Activated T-helper 1 cell treated with anti-CD3 and anti-CD28 coated beads, Interleukin-12 subunit alpha, Interleukin-12 subunit beta, Interleukin-2, Interleukin-4 antibody, amounts not matched to agents 30 ng/mL and 10 ng/mL and 1 ng/mL, durations not matched to agents 14 hours and 24 hours and 36 hours (primary cell): ENCODE results near the gene PSMD11. TPM values are rescaled to one million over a fixed set of nuclear protein-coding genes. Genes with fewer than 3 reads are reported as not detected.
A peak's percentile ranks its signal among the peaks of the same experiment; 100 is the strongest.
"Not testable (repeated sequence)": the region's sequence is repeated elsewhere in the genome, so short reads cannot be mapped to it uniquely, and the experiment has no call there.

ENCODE experiments used
- DNase-seq: peaks from one replicate; pipeline ENCODE4 v3.0.0; 2021; ENCODE audit warnings: low spot score
- H3K27ac Mint-ChIP-seq: one replicate; pipeline ENCODE4 v1.8.0; 2021; ENCODE audit warnings: mild to moderate bottlenecking, mixed read lengths
- H3K27me3 Mint-ChIP-seq: one replicate; pipeline ENCODE4 v1.8.0; 2022; ENCODE audit warnings: mild to moderate bottlenecking, moderate library complexity, mixed read lengths; ENCODE audit not compliant: insufficient read depth
- H3K36me3 Mint-ChIP-seq: one replicate; pipeline ENCODE4 v1.8.0; 2021; ENCODE audit warnings: low read depth, mixed read lengths
- H3K4me1 Mint-ChIP-seq: one replicate; pipeline ENCODE4 v1.8.0; 2021; ENCODE audit warnings: low read depth, mixed read lengths
- H3K4me3 Mint-ChIP-seq: one replicate; pipeline ENCODE4 v1.8.0; 2021; ENCODE audit warnings: mild to moderate bottlenecking, moderate library complexity, mixed read lengths
- H3K9me3 Mint-ChIP-seq: one replicate; pipeline ENCODE4 v1.8.0; 2021; ENCODE audit warnings: mixed read lengths
- intact Hi-C: fragments of 100-400 bp; cut with micrococcal nuclease; formaldehyde crosslinking; loops from one replicate; pipeline ENCODE4 v1.15.1; 2024
- total RNA-seq: library from RNA; stranded (reverse); gene quantifications from 2 replicates; pipeline ENCODE4 v1.2.3, GENCODE V29; 2022

PSMD11 gene
- total RNA-seq, 1 donor from 2014 or later = 190 TPM

- peaks cover 67% of the 10 kb centered on the region for H3K36me3 Mint-ChIP-seq
- H3K27ac Mint-ChIP-seq = no peak overlapping the region
- no peak overlapping the region for H3K4me3 Mint-ChIP-seq
- intact Hi-C loops = no loop called here
- peaks cover 25% of the 10 kb centered on the region for H3K4me1 Mint-ChIP-seq
- no peak for DNase-seq
- no peaks in the 10 kb centered on the region for H3K9me3 Mint-ChIP-seq
- H3K27me3 Mint-ChIP-seq = no peaks in the 10 kb centered on the region
Observed at GRCh38 chr17:32449963-32450362, 5.7 kb downstream of the PSMD11 start.

- H3K4me3 Mint-ChIP-seq, H3K9me3 Mint-ChIP-seq, H3K27me3 Mint-ChIP-seq, DNase-seq, H3K27ac Mint-ChIP-seq, intact Hi-C loops: not testable (repeated sequence)
- peaks cover 27% of the 10 kb centered on the region for H3K4me1 Mint-ChIP-seq
- peaks cover 67% of the 10 kb centered on the region for H3K36me3 Mint-ChIP-seq
Observed at GRCh38 chr17:32450379-32450778, 6.1 kb downstream of the PSMD11 start.

GRCh38 chr17:32451879-32452278 is 7.6 kb downstream of the PSMD11 start:
- Mint-ChIP-seq H3K27ac (no peak overlapping the region), H3K27me3 (no peaks in the 10 kb centered on the region), H3K4me3 (no peak overlapping the region), H3K4me1 (peaks cover 12% of the 10 kb centered on the region), H3K36me3 (peaks cover 60% of the 10 kb centered on the region), H3K9me3 (no peaks in the 10 kb centered on the region)
- intact Hi-C loops = no loop called here
- DNase-seq = no peak

GRCh38 chr17:32452281-32452680 is 8.0 kb downstream of the PSMD11 start:
- Mint-ChIP-seq H3K9me3 (no peaks in the 10 kb centered on the region), H3K4me3 (no peak overlapping the region), H3K27me3 (no peaks in the 10 kb centered on the region), H3K4me1 (peaks cover 9% of the 10 kb centered on the region), H3K36me3 (peaks cover 60% of the 10 kb centered on the region), H3K27ac (no peak overlapping the region)
- intact Hi-C loops = no loop called here
- no peak for DNase-seq

GRCh38 chr17:32453370-32453769 is 9.1 kb downstream of the PSMD11 start:
- no peak for DNase-seq
- Mint-ChIP-seq H3K4me3 (no peak overlapping the region), H3K4me1 (peaks cover 16% of the 10 kb centered on the region), H3K9me3 (no peaks in the 10 kb centered on the region), H3K27ac (no peak overlapping the region), H3K36me3 (peaks cover 66% of the 10 kb centered on the region), H3K27me3 (no peaks in the 10 kb centered on the region)
- intact Hi-C loops = no loop called here

- peak overlapping the region; percentile 3 for H3K27ac Mint-ChIP-seq
- H3K9me3 Mint-ChIP-seq = no peaks in the 10 kb centered on the region
- intact Hi-C loops = no loop called here
- peaks cover 32% of the 10 kb centered on the region for H3K4me1 Mint-ChIP-seq
- DNase-seq = no peak
- peaks cover 62% of the 10 kb centered on the region for H3K36me3 Mint-ChIP-seq
- H3K27me3 Mint-ChIP-seq = no peaks in the 10 kb centered on the region
- no peak overlapping the region for H3K4me3 Mint-ChIP-seq
Observed at GRCh38 chr17:32458371-32458770, 14.1 kb downstream of the PSMD11 start.

- intact Hi-C loops = loop anchor here (2.0 kb wide), 1 partner anchor 207 kb away; no protein-coding TSS in a partner anchor
- DNase-seq = no peak
- H3K27me3 Mint-ChIP-seq = no peaks in the 10 kb centered on the region
- peak overlapping the region; percentile 12 for H3K27ac Mint-ChIP-seq
- H3K4me1 Mint-ChIP-seq = peaks cover 30% of the 10 kb centered on the region
- no peak overlapping the region for H3K4me3 Mint-ChIP-seq
- H3K36me3 Mint-ChIP-seq = peaks cover 51% of the 10 kb centered on the region
- H3K9me3 Mint-ChIP-seq = no peaks in the 10 kb centered on the region
Observed at GRCh38 chr17:32460054-32460453, 15.7 kb downstream of the PSMD11 start.

GRCh38 chr17:32461498-32461852 is 17.2 kb downstream of the PSMD11 start:
- intact Hi-C loops = loop anchor here (1.0 to 2.0 kb wide), 2 partner anchors 17 to 209 kb away; partner anchors contain the start of gene PSMD11
- H3K4me1 Mint-ChIP-seq = peaks cover 27% of the 10 kb centered on the region

GRCh38 chr17:32461853-32462617 is 17.7 kb downstream of the PSMD11 start:
- H3K4me1 Mint-ChIP-seq = peaks cover 27% of the 10 kb centered on the region
- no peak overlapping the region for H3K4me3 Mint-ChIP-seq
- no peaks in the 10 kb centered on the region for H3K9me3 Mint-ChIP-seq
- peaks cover 54% of the 10 kb centered on the region for H3K36me3 Mint-ChIP-seq
- no peak overlapping the region for H3K27ac Mint-ChIP-seq
- no peaks in the 10 kb centered on the region for H3K27me3 Mint-ChIP-seq
- intact Hi-C loops = loop anchor here (1.0 to 2.0 kb wide), 4 partner anchors 18 to 293 kb away; partner anchors contain the start of gene PSMD11
- peak; percentile 45 for DNase-seq

More at GRCh38 chr17:32461498-32461852, 17.2 kb downstream of the PSMD11 start:
- H3K27ac Mint-ChIP-seq = no peak overlapping the region
- H3K36me3 Mint-ChIP-seq = peaks cover 53% of the 10 kb centered on the region
- H3K27me3 Mint-ChIP-seq = no peaks in the 10 kb centered on the region
- no peaks in the 10 kb centered on the region for H3K9me3 Mint-ChIP-seq
- DNase-seq = no peak
- no peak overlapping the region for H3K4me3 Mint-ChIP-seq

- H3K27ac Mint-ChIP-seq = no peak overlapping the region
- peaks cover 52% of the 10 kb centered on the region for H3K36me3 Mint-ChIP-seq
- no peaks in the 10 kb centered on the region for H3K27me3 Mint-ChIP-seq
- H3K9me3 Mint-ChIP-seq = no peaks in the 10 kb centered on the region
- no peak overlapping the region for H3K4me3 Mint-ChIP-seq
- DNase-seq = no peak
- peaks cover 16% of the 10 kb centered on the region for H3K4me1 Mint-ChIP-seq
- intact Hi-C loops = no loop called here
Observed at GRCh38 chr17:32463304-32463703, 19.0 kb downstream of the PSMD11 start.

- Mint-ChIP-seq H3K36me3 (peaks cover 54% of the 10 kb centered on the region), H3K9me3 (no peaks in the 10 kb centered on the region), H3K27ac (no peak overlapping the region), H3K27me3 (no peaks in the 10 kb centered on the region), H3K4me1 (peaks cover 12% of the 10 kb centered on the region), H3K4me3 (no peak overlapping the region)
- no peak for DNase-seq
- intact Hi-C loops = loop anchor here (2.0 kb wide), 1 partner anchor 22 kb away; the partner anchor contains the start of gene CDK5R1
Observed at GRCh38 chr17:32464374-32464773, 20.1 kb downstream of the PSMD11 start.

GRCh38 chr17:32467949-32468348 is 23.6 kb downstream of the PSMD11 start:
- no peaks in the 10 kb centered on the region for H3K27me3 Mint-ChIP-seq
- no peak for DNase-seq
- intact Hi-C loops = no loop called here
- no peaks in the 10 kb centered on the region for H3K4me1 Mint-ChIP-seq
- H3K27ac Mint-ChIP-seq = no peak overlapping the region
- H3K4me3 Mint-ChIP-seq = no peak overlapping the region
- H3K9me3 Mint-ChIP-seq = no peaks in the 10 kb centered on the region
- H3K36me3 Mint-ChIP-seq = peaks cover 56% of the 10 kb centered on the region

GRCh38 chr17:32470405-32471167 is 26.3 kb downstream of the PSMD11 start:
- DNase-seq = no peak
- peaks cover 72% of the 10 kb centered on the region for H3K36me3 Mint-ChIP-seq
- H3K4me3 Mint-ChIP-seq = no peak overlapping the region
- no peaks in the 10 kb centered on the region for H3K9me3 Mint-ChIP-seq
- H3K4me1 Mint-ChIP-seq = no peaks in the 10 kb centered on the region
- H3K27ac Mint-ChIP-seq = no peak overlapping the region
- intact Hi-C loops = no loop called here
- H3K27me3 Mint-ChIP-seq = no peaks in the 10 kb centered on the region
